K562 (cell line): ENCODE data around the gene LGR6. TPM values are rescaled to one million over a fixed set of nuclear protein-coding genes. Genes with fewer than 3 reads are reported as not detected.
A peak's percentile ranks its signal among the peaks of the same experiment; 100 is the strongest.

Experiments used
- ATAC-seq: fragments of 200-7000 bp; cut with Tn5 transposase; 3 replicates; pipeline ENCODE4 v1.9.1; 2020; ENCODE audit warnings: moderate library complexity
- BruUV-seq: library from RNA; stranded (reverse); fragments of 400-500 nt; replicated peaks from 2 replicates; lab custom pipeline; 2021; lab: Mats Ljungman, UMichigan
- CTCF ChIA-PET: fragments of 300-600 bp; formaldehyde crosslinking; extraction: SDS; loops from one replicate; lab custom pipeline; 2021; ENCODE audit warnings: low intra/inter-chr PET ratio; lab: Yijun Ruan, JAX
- POLR2A ChIA-PET: fragments of 300-600, 350-650 bp; sonication (Branson Sonifier 250); formaldehyde crosslinking; extraction: SDS; loops from one replicate; lab custom pipeline; 2021; ENCODE audit warnings: antibody characterized with exemption, inconsistent platforms; lab: Yijun Ruan, JAX
- DNase-seq, 4 experiments: peaks; one replicate each; pipeline versions ENCODE4 v3.0.0 to v3.0.0-alpha.2; 2011 to 2018; ENCODE audit warnings: low spot score in 3 of 4, mixed read lengths in 3 of 4; ENCODE audit errors: extremely low read depth in 1 of 4
- FAIRE-seq: peaks from 2 replicates; lab custom pipeline; 2011; peaks lifted over from hg19 to GRCh38; lab: Jason Lieb, UNC
- H2AFZ ChIP-seq: 2 replicates; pipeline ENCODE4 v1.6.0; 2011; ENCODE audit warnings: low read depth, low read length, control low read depth, inconsistent platforms
- H3K27ac ChIP-seq: fragments of 200-600 bp; 3 replicates; pipeline ENCODE4 v1.8.0; 2011; ENCODE audit warnings: low read depth, mild to moderate bottlenecking, control low read depth, inconsistent platforms, low read length, moderate library complexity, mixed read lengths; ENCODE audit errors: extremely low read depth
- H3K27me3 ChIP-seq, 2 experiments: fragments of 300-600 bp in 1 of 2; 2 replicates in 1 of 2; 3 replicates in 1 of 2; pipeline versions ENCODE4 v1.6.0 to v1.8.0; 2011; ENCODE audit warnings: inconsistent platforms in 2 of 2, low read length in 2 of 2, mild to moderate bottlenecking in 1 of 2, mixed read lengths in 1 of 2, moderate library complexity in 1 of 2; ENCODE audit not compliant: control insufficient read depth in 2 of 2, insufficient read depth in 2 of 2
- H3K36me3 ChIP-seq: fragments of 300-600 bp; 3 replicates; pipeline ENCODE4 v1.8.0; 2011; ENCODE audit warnings: mild to moderate bottlenecking, low read length, inconsistent platforms; ENCODE audit not compliant: control insufficient read depth, insufficient read depth
- H3K4me1 ChIP-seq, 2 experiments: fragments of 200-600 bp in 1 of 2; replicated peaks in 1 of 2; 2 replicates in 1 of 2; 3 replicates in 1 of 2; pipeline versions ENCODE4 v1.5.1 to v1.8.0; 2011; ENCODE audit warnings: inconsistent platforms in 2 of 2, low read length in 2 of 2, mild to moderate bottlenecking in 1 of 2, mixed read lengths in 1 of 2, moderate library complexity in 1 of 2; ENCODE audit not compliant: control insufficient read depth in 2 of 2, insufficient read depth in 2 of 2
- H3K4me2 ChIP-seq: 2 replicates; pipeline ENCODE4 v1.6.1; 2011; ENCODE audit warnings: low read length, control low read depth, inconsistent platforms, mixed read lengths; ENCODE audit not compliant: insufficient read depth
- H3K4me3 ChIP-seq: fragments of 200-600 bp; sonication (generic), shearing (Covaris generic); 2 replicates; pipeline ENCODE4 v1.5.1; 2016; ENCODE audit warnings: control low read depth, inconsistent platforms
- H3K79me2 ChIP-seq: fragments of 200-600 bp; 3 replicates; pipeline ENCODE4 v1.8.0; 2011; ENCODE audit warnings: low read length, inconsistent platforms; ENCODE audit not compliant: control insufficient read depth, insufficient read depth
- H3K9ac ChIP-seq, 2 experiments: 2 replicates each; pipeline versions ENCODE4 v1.6.0 to v1.6.1; 2011; ENCODE audit warnings: low read depth in 2 of 2, low read length in 2 of 2, control low read depth in 1 of 2, inconsistent platforms in 1 of 2, mild to moderate bottlenecking in 1 of 2, mixed read lengths in 1 of 2; ENCODE audit not compliant: insufficient read depth in 1 of 2
- H3K9me1 ChIP-seq: one replicate; pipeline ENCODE4 v1.6.0; 2011; ENCODE audit warnings: inconsistent platforms, mild to moderate bottlenecking, low read length, moderate library complexity; ENCODE audit not compliant: control insufficient read depth, insufficient read depth
- H3K9me3 ChIP-seq: replicated peaks from 2 replicates; pipeline ENCODE4 v1.5.1; 2011; ENCODE audit warnings: low read depth, low read length, inconsistent platforms; ENCODE audit not compliant: control insufficient read depth, insufficient read depth
- H4K20me1 ChIP-seq: replicated peaks from 2 replicates; pipeline ENCODE4 v1.6.1; 2011; ENCODE audit warnings: low read length, inconsistent platforms, mixed read lengths; ENCODE audit not compliant: control insufficient read depth, insufficient read depth
- DIDO1 ChIP-seq: fragments of 450-650 bp; IDR thresholded peaks from 2 replicates; pipeline ENCODE4 v1.6.1; 2016; ENCODE audit warnings: low read depth, missing biosample characterization, missing genetic modification characterization
- DPF2 ChIP-seq: fragments of 450-650 bp; IDR thresholded peaks from 2 replicates; pipeline ENCODE4 v1.6.1; 2016
- EP400 ChIP-seq: fragments of 450-650 bp; IDR thresholded peaks from 2 replicates; pipeline ENCODE4 v1.6.1; 2017; ENCODE audit warnings: antibody characterized with exemption, mild to moderate bottlenecking, moderate library complexity
- FOXK2 ChIP-seq, 2 experiments: fragments of 450-650 bp; IDR thresholded peaks in 1 of 2; conservative IDR thresholded peaks in 1 of 2; 2 replicates each; pipeline ENCODE4 v1.6.1; 2016; ENCODE audit warnings: low read depth in 2 of 2, mild to moderate bottlenecking in 1 of 2
- MLLT1 ChIP-seq, 2 experiments: fragments of 450-650 bp; IDR thresholded peaks; 2 replicates each; pipeline ENCODE4 v1.6.1; 2016
- MTA2 ChIP-seq: fragments of 450-650 bp; IDR thresholded peaks from 2 replicates; pipeline ENCODE4 v1.6.1; 2016; ENCODE audit warnings: low read depth
- NCOR1 ChIP-seq: fragments of 450-650 bp; IDR thresholded peaks from 2 replicates; pipeline ENCODE4 v1.6.1; 2016; ENCODE audit warnings: mild to moderate bottlenecking, moderate library complexity
- POLR2H ChIP-seq: IDR thresholded peaks from 2 replicates; pipeline ENCODE4 v1.6.1; 2016; ENCODE audit warnings: missing genetic modification characterization, low read depth, mild to moderate bottlenecking, control low read depth, missing compliant biosample characterization, moderate library complexity
- RAD21 ChIP-seq, 2 experiments: fragments of 250-450 bp in 1 of 2; fragments of 450-650 bp in 1 of 2; sonication (Bioruptor Pico) in 1 of 2; formaldehyde crosslinking in 1 of 2; IDR thresholded peaks in 1 of 2; conservative IDR thresholded peaks in 1 of 2; 2 replicates each; pipeline versions ENCODE4 v1.4.0 to v1.8.0; 2020 to 2022; ENCODE audit warnings: mild to moderate bottlenecking in 2 of 2, moderate library complexity in 1 of 2
- SMC3 ChIP-seq: conservative IDR thresholded peaks from 2 replicates; pipeline ENCODE4 v1.6.1; 2011; ENCODE audit warnings: low read depth, low read length, improper control_type of control experiment; ENCODE audit not compliant: insufficient read depth
- TAF9B ChIP-seq: fragments of 450-650 bp; IDR thresholded peaks from 2 replicates; pipeline ENCODE4 v1.6.1; 2018; ENCODE audit warnings: mild to moderate bottlenecking; ENCODE audit not compliant: partially characterized antibody
- THRAP3 ChIP-seq: fragments of 450-650 bp; IDR thresholded peaks from 2 replicates; pipeline ENCODE4 v1.6.1; 2016; ENCODE audit warnings: mild to moderate bottlenecking, inconsistent platforms, borderline replicate concordance
- ZBTB7A ChIP-seq: IDR thresholded peaks from 2 replicates; pipeline ENCODE4 v1.6.1; 2011; ENCODE audit warnings: low read depth, mild to moderate bottlenecking, low read length, moderate library complexity, borderline replicate concordance; ENCODE audit not compliant: control insufficient read depth
- WGBS: fragments of 100-300 bp; shearing (Covaris generic); methylation state at CpG from one replicate; pipeline ENCODE4 v1.1.6; 2016; ENCODE audit warnings: low coverage, mixed read lengths; ENCODE audit not compliant: insufficient coverage; ENCODE audit errors: missing lambda C conversion rate; 5-methylcytosine and 5-hydroxymethylcytosine counted together
- in situ Hi-C: fragments of 300-500 bp; cut with MboI; formaldehyde crosslinking; loops from 4 replicates; pipeline ENCODE4 v1.15.0; 2018; ENCODE audit warnings: inconsistent platforms, mixed read lengths
- intact Hi-C: fragments of 100-400 bp; cut with micrococcal nuclease; formaldehyde crosslinking; loops from 2 replicates; pipeline ENCODE4 v1.14.2; 2022
- polyA plus RNA-seq, 8 experiments: library from polyadenylated mRNA; depleted of rRNA in 4 of 8; stranded (reverse) in 5 of 8; unstranded in 3 of 8; fragments of >200 nt; fragmentation: Nextera tagmentation in 2 of 8; fragmentation: Illumina TruSeq in 1 of 8; extraction: Ambion mirVana in 2 of 8; extraction: Trizol in 1 of 8; gene quantifications; 2 replicates each; pipeline versions ENCODE4 v1.2.1 to v1.2.3, GENCODE V29; 2011 to 2014; ENCODE audit warnings: inconsistent platforms in 1 of 8, missing spikeins in 1 of 8
- total RNA-seq, 7 experiments: library from RNA; depleted of rRNA in 6 of 7; stranded (reverse); fragments of >200 nt in 6 of 7; fragmentation: Illumina TruSeq in 2 of 7; extraction: Trizol in 2 of 7; gene quantifications; 2 replicates each; pipeline versions ENCODE4 v1.2.1 to v1.2.3, GENCODE V29; 2011 to 2021; ENCODE audit warnings: low replicate concordance in 1 of 7
- TF ChIP-seq, protein P1 (sequence below): fragments of 450-650 bp; formaldehyde crosslinking; IDR thresholded peaks from 2 replicates; pipeline ENCODE4 v1.4.0; 2022; ENCODE audit warnings: missing genetic modification characterization
- TF ChIP-seq, protein P2 (sequence below): fragments of 450-650 bp; formaldehyde crosslinking; IDR thresholded peaks from 2 replicates; pipeline ENCODE4 v1.4.0; 2020; ENCODE audit warnings: mild to moderate bottlenecking, mixed read lengths

The LGR6 gene
- total and polyA plus RNA-seq, 9 of the 15 experiments (the other 6 are each of a cell fraction or from before 2014, with no cell fraction given), result 0.01 to 0.54 (median 0.17) TPM; not detected in 1

- WGBS, result 37% methylated on average over 4 of the region's 4 CpGs
- no peaks in the 10 kb centered on the region for H4K20me1 ChIP-seq
- H3K4me3 ChIP-seq, result no peak overlapping the region
- peak overlapping the region in 1 of 2 experiments; percentile 42; a peak in 2 of 4 replicates for H3K9ac ChIP-seq
- no peak for ATAC-seq
- POLR2A ChIA-PET, result no interaction called here
- H3K9me3 ChIP-seq, result no peaks in the 10 kb centered on the region
- H3K27me3 ChIP-seq, result no peaks in the 10 kb centered on the region
- no peak overlapping the region for H3K4me2 ChIP-seq
- peak overlapping the region; percentile 14; the same call in 1 of the 3 replicates for H3K27ac ChIP-seq
- peak; percentile 69 for FAIRE-seq
- H3K9me1 ChIP-seq, result no peaks in the 10 kb centered on the region
- peak overlapping the region; percentile 85 for H2AFZ ChIP-seq
- intact Hi-C loops (loop anchor here (2.0 to 10.0 kb wide), 4 partner anchors 118 to 371 kb away; partner anchors contain the start of gene SYT2), in situ Hi-C loops (no loop called here)
- H3K4me1 ChIP-seq, result peaks cover 7 to 11% of the 10 kb centered on the region in 2 experiments; a peak in 4 of 5 replicates
- peak; percentile 40 to 69 (median 46) for DNase-seq
- no TSS peak for BruUV-seq
- CTCF ChIA-PET, result interaction anchor here (0.6 to 2.6 kb wide), 5 partner anchors 155 to 376 kb away, joined by 3 to 15 read pairs (median 4); no protein-coding TSS in a partner anchor
- H3K79me2 ChIP-seq, result peaks cover 31% of the 10 kb centered on the region
- peaks cover 10% of the 10 kb centered on the region; the same call in 2 of the 3 replicates for H3K36me3 ChIP-seq
- 0 out of 2 replicates have a peak, but pooled peaks have one; percentile 41 for TF ChIP-seq SMC3
- TF ChIP-seq NCOR1, result peak; percentile 15; the same call in 1 of the 2 replicates
- peak; percentile 75 to 84 for TF ChIP-seq RAD21 (CRISPR knock-in tag; conservative IDR thresholded peaks at IDR 0.05 in 1 of 2, IDR thresholded peaks at IDR 0.05 in 1 of 2)
- TF ChIP-seq EP400, result 0 out of 2 replicates have a peak, but pooled peaks have one; percentile 33
- TF ChIP-seq, protein P1, sequence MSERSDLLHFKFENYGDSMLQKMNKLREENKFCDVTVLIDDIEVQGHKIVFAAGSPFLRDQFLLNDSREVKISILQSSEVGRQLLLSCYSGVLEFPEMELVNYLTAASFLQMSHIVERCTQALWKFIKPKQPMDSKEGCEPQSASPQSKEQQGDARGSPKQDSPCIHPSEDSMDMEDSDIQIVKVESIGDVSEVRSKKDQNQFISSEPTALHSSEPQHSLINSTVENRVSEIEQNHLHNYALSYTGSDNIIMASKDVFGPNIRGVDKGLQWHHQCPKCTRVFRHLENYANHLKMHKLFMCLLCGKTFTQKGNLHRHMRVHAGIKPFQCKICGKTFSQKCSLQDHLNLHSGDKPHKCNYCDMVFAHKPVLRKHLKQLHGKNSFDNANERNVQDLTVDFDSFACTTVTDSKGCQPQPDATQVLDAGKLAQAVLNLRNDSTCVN (CRISPR knock-in tag), result 0 out of 2 replicates have a peak, but pooled peaks have one; percentile 19
- no peak for TF ChIP-seq DIDO1 (tag)
- TF ChIP-seq, protein P2, sequence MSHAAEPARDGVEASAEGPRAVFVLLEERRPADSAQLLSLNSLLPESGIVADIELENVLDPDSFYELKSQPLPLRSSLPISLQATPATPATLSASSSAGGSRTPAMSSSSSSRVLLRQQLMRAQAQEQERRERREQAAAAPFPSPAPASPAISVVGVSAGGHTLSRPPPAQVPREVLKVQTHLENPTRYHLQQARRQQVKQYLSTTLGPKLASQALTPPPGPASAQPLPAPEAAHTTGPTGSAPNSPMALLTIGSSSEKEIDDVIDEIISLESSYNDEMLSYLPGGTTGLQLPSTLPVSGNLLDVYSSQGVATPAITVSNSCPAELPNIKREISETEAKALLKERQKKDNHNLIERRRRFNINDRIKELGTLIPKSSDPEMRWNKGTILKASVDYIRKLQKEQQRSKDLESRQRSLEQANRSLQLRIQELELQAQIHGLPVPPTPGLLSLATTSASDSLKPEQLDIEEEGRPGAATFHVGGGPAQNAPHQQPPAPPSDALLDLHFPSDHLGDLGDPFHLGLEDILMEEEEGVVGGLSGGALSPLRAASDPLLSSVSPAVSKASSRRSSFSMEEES, result no peak
- peak; percentile 57 for TF ChIP-seq DPF2
- no peak for TF ChIP-seq ZBTB7A
- TF ChIP-seq THRAP3, result peak; percentile 90
- peak; percentile 28 for TF ChIP-seq TAF9B
- peak; percentile 24 to 54; a peak in 1 of 4 replicates for TF ChIP-seq FOXK2 (conservative IDR thresholded peaks at IDR 0.05 in 1 of 2, IDR thresholded peaks at IDR 0.05 in 1 of 2; ENCODE audit: low read depth in 2 of 2)
- TF ChIP-seq POLR2H, result 0 out of 2 replicates have a peak, but pooled peaks have one; percentile 17
- peak; percentile 26 to 81; a peak in 3 of 4 replicates for TF ChIP-seq MLLT1 (IDR thresholded peaks at IDR 0.05)
- TF ChIP-seq MTA2, result peak; percentile 27; the same call in 1 of the 2 replicates
Measured at GRCh38 chr1:202343652-202344349, 150.2 kb downstream of the LGR6 start.
